Peyer's patch (tissue), 4 donors: ENCODE measurements around the gene CDKN1C.

ENCODE experiments used
- CTCF ChIP-seq, 6 experiments: fragments of 450-650 bp in 4 of 6; fragments of 200-600 bp in 2 of 6; sonication (generic) in 1 of 6; IDR thresholded peaks; one replicate each; pipeline ENCODE4 v1.5.1; 2017 to 2019; ENCODE audit warnings: antibody characterized with exemption in 6 of 6, mild to moderate bottlenecking in 3 of 6, moderate library complexity in 1 of 6
- POLR2A ChIP-seq, 2 donors: fragments of 450-650 bp; IDR thresholded peaks; one replicate each; pipeline ENCODE4 v1.5.1; 2017; ENCODE audit warnings: antibody characterized with exemption in 2 of 2, mild to moderate bottlenecking in 2 of 2, moderate library complexity in 2 of 2

GRCh38 chr11:2860636-2861035 lies 24.9 kb downstream of the CDKN1C start:
- TF ChIP-seq CTCF (IDR thresholded peaks at IDR 0.05) (no peak), POLR2A (IDR thresholded peaks at IDR 0.05) (no peak)
